ENCODE data around the gene SLC9C1. TPM values are rescaled to one million over a fixed set of nuclear protein-coding genes. Genes with fewer than 3 reads are reported as not detected.

Gene SLC9C1
- total and polyA plus RNA-seq, 2 of the 4 experiments (the other 2 are of a cell fraction), result not detected

DNA sequence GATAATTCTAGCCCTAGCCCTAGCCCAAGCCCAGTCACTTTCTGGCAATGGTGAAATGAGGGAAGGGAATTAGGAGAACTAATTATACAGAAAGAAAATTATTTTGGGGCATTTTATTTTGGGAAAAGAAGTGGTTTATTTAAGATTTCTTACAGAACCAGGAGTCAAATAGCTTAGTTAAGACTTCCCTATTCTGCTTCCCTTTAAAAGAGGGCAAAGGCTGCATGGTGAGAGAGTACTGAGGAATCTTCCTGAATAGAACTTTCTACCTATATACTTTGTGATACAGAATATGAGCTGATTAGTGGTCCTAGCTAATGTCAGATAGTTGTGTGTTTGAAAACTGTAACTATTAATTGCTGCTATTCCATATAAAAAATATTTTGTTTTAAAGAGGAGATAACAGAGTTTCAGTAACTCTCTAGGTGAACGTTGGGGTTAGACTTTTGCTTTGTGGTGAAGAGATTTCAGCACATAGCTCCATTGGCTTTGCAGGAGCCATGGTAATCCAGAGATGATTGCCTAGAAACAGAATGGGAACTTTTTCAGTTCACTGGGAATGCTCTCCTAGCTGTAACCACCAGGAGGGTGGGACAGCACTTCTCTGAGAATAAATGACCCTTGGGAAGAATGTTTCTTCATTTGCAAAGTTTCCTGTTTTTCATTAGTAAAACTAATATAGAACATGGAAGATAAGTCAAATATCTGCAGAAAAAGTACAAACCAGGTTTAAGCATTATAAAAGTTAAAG is 155.6 kb downstream of the SLC9C1 start (continued):
- no peak for TF ChIP-seq MAFK (IDR thresholded peaks at IDR 0.05; ENCODE audit: low read depth, low read length)

DNA sequence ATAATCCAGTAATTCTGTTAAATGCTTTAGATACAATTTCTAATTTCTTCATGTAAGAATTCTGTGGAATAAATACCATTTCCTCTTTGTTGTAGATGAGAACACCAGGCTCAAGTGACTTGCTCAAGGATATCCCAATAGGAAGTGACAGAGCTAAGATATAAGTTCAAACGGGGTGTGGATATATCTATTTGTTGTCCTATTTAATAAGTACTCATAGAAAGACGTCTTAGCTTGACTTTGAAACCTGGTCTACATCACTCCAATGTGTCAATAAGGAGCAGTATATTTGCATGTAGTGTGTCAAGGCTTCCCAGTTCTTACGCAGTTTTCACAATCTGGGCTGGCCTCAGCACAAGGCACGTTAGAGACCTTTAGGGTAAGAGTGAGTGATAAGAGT is 156.2 kb downstream of the SLC9C1 start:
- no peak overlapping the region for H2BK5ac ChIP-seq (ENCODE audit: low read depth, low read length, poor library complexity, severe bottlenecking)

More for the DNA sequence above, 156.2 kb downstream of the SLC9C1 start:
- H3K4me3 ChIP-seq (ENCODE audit: insufficient read depth, low read depth, low read length), result no peak overlapping the region
- dilution Hi-C loops (cut with HindIII; ENCODE audit: low sequenced_read_pairs, unreplicated experiment), result no loop called here
- H3K27ac ChIP-seq (ENCODE audit: insufficient read depth, low read length), result no peak overlapping the region
- no peak overlapping the region for H3K4me2 ChIP-seq (ENCODE audit: low read depth, low read length)
- H2BK120ac ChIP-seq (ENCODE audit: low read depth, low read length), result no peak overlapping the region
- no peak overlapping the region for H3K4ac ChIP-seq (ENCODE audit: low read depth, low read length)
- intact Hi-C loops (cut with micrococcal nuclease), result loop anchor here (1.0 to 5.0 kb wide), 2 partner anchors 155 to 382 kb away; partner anchors contain the start of gene SLC9C1
- H3K9me1 ChIP-seq (ENCODE audit: insufficient read depth, low read length), result no peaks in the 10 kb centered on the region
- H2BK20ac ChIP-seq (ENCODE audit: low read depth, low read length), result no peak overlapping the region
- in situ Hi-C loops (cut with MboI; ENCODE audit: low sequenced_read_pairs), result loop anchor here (25.0 kb wide), 1 partner anchor 375 kb away; no protein-coding TSS in a partner anchor
- 58% methylated on average over 2 of the region's 4 CpGs; no CpG with 5 or more reads in 1 of the 2 experiments for WGBS, 2 experiments (ENCODE audit: extremely low coverage in 2 of 2, insufficient read length in 1 of 2)
- no peaks in the 10 kb centered on the region for H3K9me3 ChIP-seq (ENCODE audit: control insufficient read depth, insufficient read depth, low read length)
- no peaks in the 10 kb centered on the region for H3K79me1 ChIP-seq (ENCODE audit: low read depth in 1 of 2, low read length in 2 of 2)
- no peak overlapping the region for H4K8ac ChIP-seq (ENCODE audit: low read depth in 2 of 2, low read length in 2 of 2)
- H4K20me1 ChIP-seq (ENCODE audit: insufficient read depth, low read length), result no peaks in the 10 kb centered on the region
- no peak overlapping the region for H3K56ac ChIP-seq (ENCODE audit: extremely low read depth, insufficient read depth, low read length)
- H3K27me3 ChIP-seq (ENCODE audit: control insufficient read depth, insufficient read depth, low read length), result no peaks in the 10 kb centered on the region
- H3K14ac ChIP-seq (replicated peaks; ENCODE audit: low read depth, low read length), result no peak overlapping the region
- no peak overlapping the region for H2AK5ac ChIP-seq (ENCODE audit: low read depth, low read length)
- no peak overlapping the region for H4K5ac ChIP-seq (ENCODE audit: low read depth, low read length)
- H3K23ac ChIP-seq (ENCODE audit: low read depth, low read length), result no peak overlapping the region
- no peaks in the 10 kb centered on the region for H3K36me3 ChIP-seq (ENCODE audit: control insufficient read depth, insufficient read depth, low read length)
- H2AFZ ChIP-seq (replicated peaks; ENCODE audit: low read length, poor library complexity), result no peak overlapping the region
- ChIA-PET POLR2A (ENCODE audit: unreplicated experiment) (no interaction called here), CTCF (interaction anchor here (0.9 to 2.0 kb wide), 3 partner anchors 10 to 109 kb away, joined by 3 to 7 read pairs (median 3); no protein-coding TSS in a partner anchor)
- no TSS peak for BruUV-seq (replicated peaks)
- no peak overlapping the region for H2AK9ac ChIP-seq (replicated peaks; ENCODE audit: low read depth, low read length, poor library complexity)
- no peak overlapping the region for H3K18ac ChIP-seq (ENCODE audit: low read depth, low read length)
- H4K91ac ChIP-seq (ENCODE audit: insufficient read depth, low read depth, low read length), result no peak overlapping the region
- DNase-seq (no peak), ATAC-seq (ENCODE audit: low read depth) (no peak)
- H3K9ac ChIP-seq (ENCODE audit: low read depth, low read length), result no peak overlapping the region
- TF ChIP-seq MAFK (IDR thresholded peaks at IDR 0.05; ENCODE audit: low read depth, low read length) (no peak), MAZ (IDR thresholded peaks at IDR 0.05; ENCODE audit: borderline replicate concordance, low read depth, low read length) (no peak), FOS (IDR thresholded peaks at IDR 0.05; ENCODE audit: low read depth, low read length) (no peak), NFE2L2 (IDR thresholded peaks at IDR 0.05; ENCODE audit: low read depth, low read length) (no peak), CEBPB (IDR thresholded peaks at IDR 0.05; ENCODE audit: low read depth, low read length) (no peak), CTCF (conservative IDR thresholded peaks at IDR 0.05; ENCODE audit: low read depth, low read length) (no peak), ELK1 (IDR thresholded peaks at IDR 0.05; ENCODE audit: borderline replicate concordance, low read depth, low read length) (no peak), RCOR1 (IDR thresholded peaks at IDR 0.05; ENCODE audit: insufficient replicate concordance, low read length) (no peak), POLR2A (IDR thresholded peaks at IDR 0.05; ENCODE audit: low read depth, low read length) (no peak), SMC3 (IDR thresholded peaks at IDR 0.05; ENCODE audit: low read depth, low read length) (no peak)
- TF ChIP-seq, protein P1, sequence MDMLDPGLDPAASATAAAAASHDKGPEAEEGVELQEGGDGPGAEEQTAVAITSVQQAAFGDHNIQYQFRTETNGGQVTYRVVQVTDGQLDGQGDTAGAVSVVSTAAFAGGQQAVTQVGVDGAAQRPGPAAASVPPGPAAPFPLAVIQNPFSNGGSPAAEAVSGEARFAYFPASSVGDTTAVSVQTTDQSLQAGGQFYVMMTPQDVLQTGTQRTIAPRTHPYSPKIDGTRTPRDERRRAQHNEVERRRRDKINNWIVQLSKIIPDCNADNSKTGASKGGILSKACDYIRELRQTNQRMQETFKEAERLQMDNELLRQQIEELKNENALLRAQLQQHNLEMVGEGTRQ (IDR thresholded peaks at IDR 0.05; ENCODE audit: low read depth, low read length), result no peak
- no peaks in the 10 kb centered on the region for H3K4me1 ChIP-seq (ENCODE audit: control insufficient read depth, insufficient read depth, low read length)
- H2BK15ac ChIP-seq (ENCODE audit: low read depth, low read length), result no peak overlapping the region

Measured in IMR-90 (cell line).